Stimulated activated CD4-positive, alpha-beta T cell treated with anti-CD3 and anti-CD28 coated beads, TNF-alpha, amount 100 ng/mL, for 1 hour (primary cell): Measurements from ENCODE around the gene LMAN2L.
"Not testable (repeated sequence)": the region's sequence is repeated elsewhere in the genome, so short reads cannot be mapped to it uniquely, and the experiment has no call there.

Experiments
- DNase-seq, 3 donors: peaks; one replicate each; pipeline ENCODE4 v3.0.0-alpha.2; 2020; ENCODE audit warnings: low read depth in 3 of 3, low spot score in 1 of 3

Gene LMAN2L

DNA sequence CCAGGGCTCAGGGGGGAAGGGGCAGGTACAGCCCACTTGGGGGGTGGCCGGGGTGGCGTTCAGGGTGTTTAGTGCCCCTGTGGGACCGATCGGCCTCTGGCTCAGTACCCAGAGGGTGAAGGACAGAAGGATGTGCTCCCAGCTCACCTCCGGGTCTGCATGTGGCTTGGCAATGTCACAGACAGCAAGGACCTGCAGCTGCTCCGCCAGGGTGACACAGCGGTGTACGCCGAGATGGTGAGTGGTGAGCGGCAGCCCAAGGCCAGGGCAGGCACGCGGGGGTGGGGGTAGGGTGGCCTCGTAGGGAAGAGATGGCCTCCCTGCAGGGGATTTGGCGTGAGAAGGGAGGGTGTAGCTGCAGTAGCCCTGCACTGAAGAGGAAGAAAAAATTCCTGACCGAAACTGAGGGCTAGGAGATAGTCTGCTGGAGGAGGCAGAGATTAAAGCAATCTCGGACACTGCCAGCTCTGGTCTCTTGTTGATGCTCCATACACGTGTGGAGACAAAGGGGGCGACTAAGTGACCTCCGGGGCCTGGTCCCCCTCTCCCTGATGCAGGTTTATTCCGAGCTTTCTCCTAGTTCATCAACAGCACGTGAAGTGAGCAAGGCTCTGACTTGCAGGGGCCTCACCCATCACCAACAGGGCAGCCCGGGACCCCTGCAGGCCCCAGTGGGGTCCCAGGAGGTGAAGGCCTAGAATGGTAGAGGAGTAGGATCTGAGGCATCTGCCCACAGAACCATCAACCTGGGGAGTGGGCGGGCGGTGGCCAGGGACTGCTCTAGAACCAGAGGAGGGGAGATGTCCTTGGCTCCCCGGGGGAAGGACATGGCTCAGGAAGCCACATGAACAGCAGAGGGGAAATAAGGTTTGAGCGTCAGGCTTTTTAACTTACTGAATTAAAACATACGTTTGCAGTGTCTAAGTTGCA lies 51.9 kb downstream of the LMAN2L start:
- no peak for DNase-seq

GRCh38 chr2:96687266-96687665 lies 52.6 kb downstream of the LMAN2L start:
- DNase-seq, result no peak

GRCh38 chr2:96685577-96686459 lies 54.0 kb downstream of the LMAN2L start:
- no peak for DNase-seq

GRCh38 chr2:96684883-96685576 lies 54.8 kb downstream of the LMAN2L start:
- no peak for DNase-seq

GRCh38 chr2:96683972-96684820 lies 55.7 kb downstream of the LMAN2L start:
- no peak for DNase-seq

GRCh38 chr2:96683307-96683706 lies 56.6 kb downstream of the LMAN2L start:
- DNase-seq, result no peak

DNA sequence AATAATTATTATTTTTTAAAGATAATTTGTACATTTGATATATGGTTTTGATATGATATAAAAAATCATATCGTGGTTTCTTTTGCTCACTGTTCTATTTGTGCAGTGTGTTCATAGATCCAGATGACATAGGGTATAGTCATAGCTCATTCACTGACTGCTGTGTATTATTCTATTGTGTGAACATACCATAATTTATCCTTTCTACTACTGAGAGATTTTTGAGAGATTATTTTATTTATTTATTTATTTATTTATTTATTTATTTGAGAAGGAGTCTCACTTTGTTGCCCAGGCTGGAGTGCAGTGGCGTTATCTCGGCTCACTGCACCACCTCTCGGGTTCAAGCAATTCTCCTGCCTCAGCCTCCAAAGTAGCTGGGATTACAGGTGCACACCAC lies 58.3 kb downstream of the LMAN2L start:
- no peak for DNase-seq

GRCh38 chr2:96680561-96681141 lies 59.2 kb downstream of the LMAN2L start:
- no peak for DNase-seq

DNA sequence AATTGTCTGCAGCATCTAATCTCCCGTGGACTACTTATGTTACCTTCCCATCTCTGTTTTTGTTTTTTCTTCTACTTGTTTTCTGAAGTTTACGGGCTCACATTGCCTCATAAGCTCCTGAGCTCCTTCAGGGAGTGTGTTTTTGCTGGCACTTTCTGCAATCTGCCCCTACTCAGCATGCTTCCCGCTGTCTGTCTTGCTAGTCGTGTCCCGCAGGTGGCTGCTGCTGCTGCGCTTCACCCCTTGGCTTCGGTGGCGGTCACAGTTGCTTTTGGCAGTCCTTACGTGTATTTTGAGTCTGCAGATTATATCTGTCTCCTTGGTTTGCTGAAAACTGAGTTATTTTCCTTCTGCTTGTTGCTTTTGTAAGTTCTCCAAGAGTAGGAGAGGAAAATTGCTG lies 60.0 kb downstream of the LMAN2L start:
- DNase-seq, result no peak

DNA sequence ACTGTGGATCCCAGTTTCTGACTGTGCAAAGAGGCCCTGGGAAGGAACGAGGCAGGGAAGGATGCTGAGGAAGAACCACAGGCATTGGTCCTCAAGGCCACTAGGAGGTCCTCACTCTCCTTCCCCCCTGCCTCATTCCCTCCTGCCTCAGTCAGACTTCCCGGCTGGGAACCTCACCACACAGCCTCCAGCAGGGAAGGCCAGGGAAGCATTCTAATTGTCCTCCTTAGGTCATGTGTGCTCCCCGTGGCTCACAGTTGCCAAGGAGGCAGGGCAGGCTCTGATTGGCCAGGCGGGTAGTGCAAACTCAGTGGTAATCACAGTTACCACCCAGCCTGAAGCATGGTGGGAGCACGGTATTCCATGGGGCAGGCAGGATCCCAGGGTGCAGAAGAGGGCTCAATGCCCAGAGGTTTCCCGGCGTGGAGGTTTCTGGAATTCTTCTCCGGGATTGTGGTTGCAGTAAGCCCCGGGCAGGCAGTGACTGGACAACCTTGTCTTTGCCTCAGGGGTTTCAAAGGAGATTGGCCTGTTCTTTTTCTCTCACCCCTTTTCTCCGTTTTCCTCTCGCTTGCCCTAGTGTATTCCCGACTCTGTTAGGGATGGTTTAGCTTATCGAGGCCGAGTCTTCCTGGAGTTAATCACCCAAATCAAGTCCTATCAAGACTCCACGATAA lies 70.2 kb downstream of the LMAN2L start:
- no peak for DNase-seq

- DNase-seq, result no peak
Measured at GRCh38 chr2:96668771-96669170, 71.1 kb downstream of the LMAN2L start.

- DNase-seq, result not testable (repeated sequence)
Measured at GRCh38 chr2:96665717-96666116, 74.1 kb downstream of the LMAN2L start.

DNA sequence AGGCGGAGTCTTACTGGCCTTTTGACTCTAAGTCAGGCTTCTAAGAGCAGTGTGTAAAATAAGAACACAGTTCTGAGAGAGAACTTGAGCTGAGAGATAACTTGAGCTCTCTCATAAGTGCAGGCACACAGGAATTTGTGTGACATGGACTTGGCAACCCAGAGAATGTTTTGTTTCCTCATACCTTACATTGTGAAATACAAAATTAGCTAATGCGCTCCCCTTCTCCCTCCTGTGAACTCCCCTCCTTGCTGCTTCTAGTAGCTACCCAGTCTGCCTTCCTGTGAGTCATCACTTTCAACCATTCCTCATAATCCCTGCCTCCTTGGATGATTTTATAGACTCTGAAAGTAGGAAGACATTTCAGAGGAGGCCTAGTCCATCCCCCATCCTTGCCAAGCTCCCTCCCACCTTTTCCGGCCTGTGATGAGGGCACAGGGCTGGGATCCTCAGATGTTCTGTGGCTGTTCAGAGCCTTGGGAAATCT lies 74.7 kb downstream of the LMAN2L start:
- DNase-seq, result no peak

- DNase-seq, result no peak
Measured at GRCh38 chr2:96664366-96664925, 75.4 kb downstream of the LMAN2L start.

GRCh38 chr2:96663829-96664228 lies 76.0 kb downstream of the LMAN2L start:
- DNase-seq, result no peak

GRCh38 chr2:96663177-96663576 lies 76.7 kb downstream of the LMAN2L start:
- DNase-seq, result no peak

GRCh38 chr2:96662360-96662759 lies 77.5 kb downstream of the LMAN2L start:
- DNase-seq, result no peak

DNA sequence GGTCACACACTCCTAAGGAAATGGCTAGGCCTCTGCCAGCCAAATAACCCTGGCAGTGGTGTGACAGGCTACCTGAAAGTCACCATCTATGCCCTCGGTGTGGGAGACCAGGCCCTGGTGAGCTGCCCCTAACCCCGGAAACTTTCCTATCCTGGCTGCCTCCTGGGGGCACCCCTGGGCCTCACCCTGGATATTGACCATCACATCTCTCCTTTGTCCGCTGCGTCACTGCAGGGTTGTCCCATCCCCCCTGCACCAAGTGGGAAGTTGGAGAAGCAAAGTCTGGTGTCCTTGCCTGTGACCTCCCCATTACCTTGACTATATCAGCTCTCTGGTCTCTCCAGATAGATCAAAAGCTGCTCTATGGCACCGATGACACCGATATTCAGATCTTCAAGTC lies 78.5 kb downstream of the LMAN2L start:
- DNase-seq, result no peak

- no peak for DNase-seq
Measured at GRCh38 chr2:96656540-96656939, 83.3 kb downstream of the LMAN2L start.
